Posterior vena cava (tissue), 2 donors: ENCODE data around the gene WDTC1. TPM values are rescaled to one million over a fixed set of nuclear protein-coding genes. Genes with fewer than 3 reads are reported as not detected.

Source experiments
- total RNA-seq, 2 donors: library from RNA; stranded (reverse); fragmentation: NEBNext Ultra II Directional; extraction: Animal tissue kit (Norgen Biotek cat#: 25700); gene quantifications; one replicate each; pipeline ENCODE4 v1.2.1, GENCODE V29; 2021
- donor health status: DM: yes; HTN: yes; CAD: no.
- donor health status: DM: yes; HTN: yes; CAD: no.

WDTC1 gene
- total RNA-seq, 2 donors from 2014 or later, result 22.6 to 27.4 TPM

Other genes with a start within 250 kb of the WDTC1 start
- 10 to 100 TPM; 10.7 to 13.2 TPM for gene TRNP1, start 240.9 kb upstream of the WDTC1 start, total RNA-seq
- gene TENT5B, start 221.8 kb upstream of the WDTC1 start, total RNA-seq, result 10 to 100 TPM; 41.2 to 43.7 TPM
- gene SLC9A1, start 79.5 kb upstream of the WDTC1 start, total RNA-seq, result 10 to 100 TPM; 19.0 to 25.3 TPM
- 10 to 100 TPM; 25.0 to 26.7 TPM for gene TMEM222, start 87.5 kb downstream of the WDTC1 start, total RNA-seq
- 1 to 10 TPM; 1.6 to 1.9 TPM for gene SYTL1, start 107.4 kb downstream of the WDTC1 start, total RNA-seq
- 10 to 100 TPM; 72.8 to 94.3 TPM for gene MAP3K6, start 132.3 kb downstream of the WDTC1 start, total RNA-seq
- 10 to 100 TPM; 10.4 to 11.6 TPM for gene FCN3, start 140.2 kb downstream of the WDTC1 start, total RNA-seq
- gene CD164L2, start 148.7 kb downstream of the WDTC1 start, total RNA-seq, result not detected
- 1 to 10 TPM in 1 of 2 donors, under 1 TPM in 1; 0.37 to 1.2 TPM for gene GPR3, start 158.0 kb downstream of the WDTC1 start, total RNA-seq